Measurements from ENCODE around the gene NKIRAS1. TPM values are rescaled to one million over a fixed set of nuclear protein-coding genes. Genes with fewer than 3 reads are reported as not detected.

Gene NKIRAS1
- total RNA-seq, 4 donors from 2014 or later: 6.7 to 9.5 (median 9.0) TPM

DNA sequence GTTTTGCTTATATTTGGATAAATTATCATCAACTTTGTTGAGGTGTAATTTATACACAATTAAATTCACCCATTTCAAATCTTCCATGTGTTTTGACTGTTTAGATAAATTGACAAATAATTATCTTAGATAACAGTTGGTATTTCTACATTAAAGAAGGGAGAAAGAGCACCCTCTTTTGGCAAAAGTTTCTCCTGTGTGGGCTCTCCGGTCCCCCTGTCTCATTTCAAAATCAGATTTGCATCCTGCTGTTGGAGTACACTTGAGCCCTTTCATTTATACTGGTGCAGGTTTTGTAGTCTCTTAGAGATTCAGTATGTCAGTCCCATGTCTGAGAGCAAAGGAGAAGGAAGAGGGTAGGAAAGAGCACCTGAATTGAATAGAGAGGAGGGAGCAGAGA, 49.4 kb downstream of the NKIRAS1 start:
- Histone ChIP-seq H3K4me3 (no peak overlapping the region), H3K4me1 (peaks cover 22% of the 10 kb centered on the region), H3K27ac (no peak overlapping the region), H3K9me3 (no peaks in the 10 kb centered on the region), H3K27me3 (no peaks in the 10 kb centered on the region), H3K36me3 (no peaks in the 10 kb centered on the region)
- 80% methylated on average over 1 of the region's 1 CpG for WGBS
- TF ChIP-seq POLR2A (IDR thresholded peaks at IDR 0.05): no peak
- TF ChIP-seq POLR2AphosphoS5 (IDR thresholded peaks at IDR 0.05): no peak
- TF ChIP-seq CTCF (IDR thresholded peaks at IDR 0.05): no peak
- no peak for TF ChIP-seq EP300 (IDR thresholded peaks at IDR 0.05)
- DNase-seq (ENCODE audit: low spot score in 2 of 2): no peak

GRCh38 chr3:23865595-23866396, 51.0 kb downstream of the NKIRAS1 start:
- Histone ChIP-seq H3K27ac (no peak overlapping the region), H3K27me3 (no peaks in the 10 kb centered on the region), H3K9me3 (no peaks in the 10 kb centered on the region), H3K36me3 (peaks cover 8% of the 10 kb centered on the region), H3K4me3 (no peak overlapping the region), H3K4me1 (peaks cover 22% of the 10 kb centered on the region)
- 63% methylated on average over 6 of the region's 6 CpGs for WGBS
- no peak for DNase-seq (ENCODE audit: low spot score in 2 of 2)
- TF ChIP-seq POLR2A (IDR thresholded peaks at IDR 0.05) (no peak), POLR2AphosphoS5 (IDR thresholded peaks at IDR 0.05) (no peak), CTCF (IDR thresholded peaks at IDR 0.05) (no peak), EP300 (IDR thresholded peaks at IDR 0.05) (no peak)

DNA sequence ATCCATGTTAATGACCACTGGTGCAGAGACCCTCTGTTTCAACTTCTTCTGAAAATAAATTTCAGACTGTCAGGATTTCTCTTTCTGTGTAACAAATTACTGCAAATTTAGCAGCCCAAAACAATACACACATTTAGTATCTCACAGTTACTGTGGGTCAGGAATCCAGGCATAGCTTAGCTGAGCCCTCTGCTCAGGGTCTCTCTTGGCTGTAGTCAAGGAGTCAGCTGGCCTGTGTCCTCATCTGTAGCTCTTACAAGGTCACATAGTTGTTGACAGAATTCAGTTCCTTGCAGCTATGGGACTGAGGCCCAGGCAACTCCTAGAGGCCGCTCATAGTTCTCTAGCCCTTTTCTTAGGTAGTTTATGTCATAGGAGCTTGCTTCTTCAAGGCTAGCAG, 51.9 kb downstream of the NKIRAS1 start:
- no peak overlapping the region for H3K27ac ChIP-seq
- peaks cover 8% of the 10 kb centered on the region for H3K36me3 ChIP-seq
- H3K9me3 ChIP-seq: no peaks in the 10 kb centered on the region
- H3K4me1 ChIP-seq: peaks cover 19% of the 10 kb centered on the region
- no peak overlapping the region for H3K4me3 ChIP-seq
- WGBS: 100% methylated on average over 1 of the region's 1 CpG
- DNase-seq (ENCODE audit: low spot score in 2 of 2): no peak
- H3K27me3 ChIP-seq: no peaks in the 10 kb centered on the region
- TF ChIP-seq CTCF (IDR thresholded peaks at IDR 0.05) (no peak), POLR2AphosphoS5 (IDR thresholded peaks at IDR 0.05) (no peak), POLR2A (IDR thresholded peaks at IDR 0.05) (no peak), EP300 (IDR thresholded peaks at IDR 0.05) (no peak)

- H3K4me1 ChIP-seq: peaks cover 33% of the 10 kb centered on the region
These were observed 53.7 kb downstream of the NKIRAS1 start for GRCh38 chr3:23863060-23863459.

More at GRCh38 chr3:23863060-23863459, 53.7 kb downstream of the NKIRAS1 start:
- Histone ChIP-seq H3K36me3 (peaks cover 8% of the 10 kb centered on the region), H3K4me3 (no peak overlapping the region), H3K9me3 (no peaks in the 10 kb centered on the region), H3K27ac (no peak overlapping the region), H3K27me3 (no peaks in the 10 kb centered on the region)
- WGBS: 90% methylated on average over 1 of the region's 1 CpG
- no peak for DNase-seq (ENCODE audit: low spot score in 2 of 2)
- TF ChIP-seq POLR2A (IDR thresholded peaks at IDR 0.05) (no peak), CTCF (IDR thresholded peaks at IDR 0.05) (no peak), POLR2AphosphoS5 (IDR thresholded peaks at IDR 0.05) (no peak), EP300 (IDR thresholded peaks at IDR 0.05) (no peak)

Measured in suprapubic skin (tissue), 4 donors.